T1000 (cell line): ENCODE measurements around the gene HOXB3.

Experiments
- DNase-seq: peaks from one replicate; lab custom pipeline; 2025; ENCODE audit warnings: mixed read lengths; lab: John Stamatoyannopoulos, UW

HOXB3 gene

DNA sequence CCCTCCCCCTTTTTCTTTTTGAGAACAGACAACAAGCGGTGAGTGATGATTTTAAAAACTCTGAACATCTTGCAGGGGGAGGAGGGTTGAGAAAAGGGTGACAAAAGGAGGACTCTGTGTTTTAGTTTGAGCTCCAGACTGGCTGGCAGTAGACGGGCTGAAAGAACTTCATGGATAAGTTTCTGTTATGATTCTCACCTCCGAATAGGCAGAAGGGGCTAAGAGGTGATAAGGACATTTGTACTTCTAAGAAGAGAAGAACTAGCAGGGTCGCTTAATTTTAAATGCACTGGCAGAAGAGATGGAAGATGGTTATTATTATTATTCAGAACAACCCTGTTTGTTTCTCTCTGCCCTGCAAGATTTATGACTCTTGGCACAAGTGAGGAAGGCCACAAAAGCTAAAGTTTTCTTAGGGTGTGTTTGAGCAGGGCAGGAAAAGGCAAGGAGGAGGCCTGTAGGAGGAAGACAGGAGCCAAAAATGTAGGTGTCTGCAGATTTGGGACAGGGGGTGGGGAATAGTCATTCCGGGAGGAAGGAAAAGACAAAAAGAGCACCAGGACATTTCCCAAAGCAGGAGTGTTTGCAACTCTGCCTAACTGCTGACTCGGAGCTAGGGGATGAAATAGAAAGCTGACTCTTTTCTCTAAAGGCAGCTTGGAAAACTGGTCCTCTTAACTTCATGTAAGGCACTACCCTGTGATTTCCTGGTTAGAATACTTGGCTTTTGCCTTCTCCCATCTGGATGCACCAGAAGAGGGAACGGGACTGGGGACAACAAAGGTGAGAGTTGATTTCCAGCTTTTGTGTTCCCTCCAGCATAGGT is 33.3 kb downstream of the HOXB3 start:
- no peak for DNase-seq

DNA sequence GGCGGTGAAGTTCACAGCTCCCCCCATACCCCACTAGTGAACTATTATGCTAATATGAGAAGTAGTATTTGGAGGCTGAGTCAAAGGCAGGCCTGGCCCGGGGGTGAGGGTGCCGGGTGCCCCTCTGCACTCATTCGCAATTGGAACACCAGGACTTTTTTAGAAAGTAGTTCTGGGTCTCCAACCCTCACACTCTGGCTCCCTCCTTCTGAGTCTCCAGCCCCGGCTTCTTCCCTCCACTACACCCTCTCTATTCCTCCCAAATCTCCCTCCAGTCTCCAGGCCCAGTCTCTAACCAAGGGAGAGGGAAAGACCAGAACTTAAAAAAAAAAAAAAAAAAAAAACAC is 33.8 kb downstream of the HOXB3 start:
- no peak for DNase-seq

DNA sequence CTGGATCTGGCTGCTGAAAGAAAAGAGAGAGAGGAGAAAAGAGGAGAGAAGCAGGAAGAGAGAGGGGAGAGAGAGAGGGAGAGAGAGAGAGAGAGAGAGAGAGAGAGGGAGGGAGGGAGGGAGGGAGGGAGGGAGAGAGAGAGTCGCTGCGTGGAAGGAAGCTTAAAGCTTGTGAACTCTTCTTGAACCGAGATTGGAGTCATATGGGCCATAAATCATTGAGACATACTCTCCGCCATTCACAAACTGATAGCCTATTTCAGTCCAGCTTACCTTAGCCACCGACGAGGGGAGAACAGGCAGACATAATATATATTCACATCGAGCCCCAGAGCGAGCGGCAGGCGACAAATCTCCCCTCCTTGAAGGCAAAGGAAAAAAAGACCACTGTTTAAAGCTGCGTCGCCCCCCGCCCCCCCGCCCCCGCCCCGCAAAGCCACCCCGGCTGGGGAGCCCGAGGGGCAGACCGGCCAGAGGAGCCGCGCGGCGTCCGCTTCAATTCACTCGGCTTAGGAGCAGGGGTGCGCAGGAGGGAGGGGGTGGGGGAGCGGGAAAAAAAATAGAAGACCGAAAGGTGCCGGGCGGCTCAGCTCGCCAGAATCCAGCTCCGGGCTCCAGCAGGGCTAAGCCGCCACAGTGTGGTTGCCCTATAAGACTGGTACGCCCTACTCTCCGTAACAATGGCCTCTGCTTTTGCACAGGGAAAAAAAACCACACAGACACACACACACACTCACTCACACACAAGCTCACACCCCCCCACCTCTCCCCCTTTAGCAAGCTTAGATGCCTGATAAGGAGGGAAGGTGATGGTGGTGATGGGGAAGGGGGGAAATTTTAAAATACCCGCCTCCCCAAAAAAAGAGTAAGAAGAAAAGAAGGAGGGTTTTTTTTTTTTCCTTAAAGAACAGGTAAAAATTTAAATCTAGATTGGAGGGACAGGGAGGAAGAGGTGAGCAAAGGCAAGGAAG is 34.5 kb downstream of the HOXB3 start:
- DNase-seq, result peak; percentile 23

DNA sequence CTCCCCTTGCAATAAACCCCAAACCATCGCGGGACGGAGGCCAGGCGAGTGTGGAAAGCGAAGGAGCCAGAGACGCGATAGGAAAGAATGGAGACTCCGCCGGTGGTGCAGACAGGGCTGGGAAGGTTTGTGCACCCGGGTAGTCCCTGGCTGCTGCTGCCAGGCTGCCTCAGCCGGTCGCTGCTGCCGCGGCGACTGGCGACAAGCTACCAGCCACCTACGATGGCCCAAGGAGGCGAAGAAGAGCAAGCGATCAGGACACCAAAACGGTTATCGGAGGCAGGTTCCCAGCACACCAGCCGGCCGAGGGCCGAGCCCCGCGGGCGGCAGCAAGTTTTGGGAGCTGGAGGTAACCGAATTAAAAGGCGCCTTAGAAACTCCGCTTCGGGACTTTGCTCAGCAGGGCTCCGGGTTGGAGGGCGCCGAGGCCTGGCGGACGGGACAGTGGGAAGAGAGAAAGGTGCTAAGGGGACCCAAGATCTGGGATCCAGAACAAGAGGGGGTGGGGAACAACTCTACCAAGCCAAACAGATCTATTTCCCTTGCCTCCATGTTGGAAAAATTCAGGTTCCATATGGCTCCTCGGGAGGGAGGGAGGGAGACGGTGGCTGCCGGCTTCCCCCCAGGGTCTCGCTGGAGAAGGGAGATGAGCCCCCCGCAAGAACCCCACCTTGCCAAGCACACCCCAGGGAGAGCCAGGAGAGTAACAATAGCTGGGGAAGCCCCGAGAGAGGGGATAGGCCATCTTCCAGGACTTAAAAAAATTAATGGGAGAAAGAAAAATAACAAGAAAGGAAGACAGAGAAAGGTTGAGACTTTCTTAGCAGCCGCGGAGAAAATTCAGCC is 35.4 kb downstream of the HOXB3 start:
- DNase-seq, result no peak

DNA sequence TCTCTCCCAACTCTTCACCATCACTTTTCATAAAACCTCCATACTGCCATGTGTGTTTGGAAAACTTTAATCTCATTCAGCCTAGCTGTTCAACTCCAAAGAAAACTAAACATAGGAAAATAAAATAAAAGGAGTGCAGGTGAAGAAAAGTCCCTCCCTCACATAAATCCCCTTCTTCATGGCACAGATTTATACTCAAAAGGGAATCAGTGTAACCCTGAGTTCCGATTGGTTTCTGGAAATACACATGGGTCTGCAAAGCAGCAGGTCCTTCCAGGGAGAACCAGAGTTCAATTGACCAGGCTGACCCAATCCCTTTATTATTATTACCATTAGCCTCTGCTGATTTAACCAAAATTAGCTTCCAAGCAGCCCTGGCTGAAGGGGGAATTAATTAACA is 36.2 kb downstream of the HOXB3 start:
- no peak for DNase-seq

DNA sequence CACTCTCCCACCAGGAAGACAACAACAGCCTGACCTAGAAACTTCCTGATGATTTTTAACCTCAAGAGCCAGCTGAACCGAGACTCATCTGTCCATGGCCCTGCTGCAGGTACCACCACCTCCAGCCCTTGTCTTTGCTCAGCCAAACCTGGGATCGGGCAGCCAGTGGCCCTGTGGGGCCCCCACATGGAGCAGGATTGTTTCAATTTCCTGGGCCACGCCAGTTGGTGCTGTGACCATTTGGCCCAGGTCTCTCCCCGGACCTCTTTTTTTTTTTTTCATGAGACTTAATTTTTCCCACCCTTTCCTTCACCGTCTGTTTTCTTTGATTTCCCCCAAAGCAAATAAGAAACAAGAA is 36.9 kb downstream of the HOXB3 start:
- no peak for DNase-seq

DNA sequence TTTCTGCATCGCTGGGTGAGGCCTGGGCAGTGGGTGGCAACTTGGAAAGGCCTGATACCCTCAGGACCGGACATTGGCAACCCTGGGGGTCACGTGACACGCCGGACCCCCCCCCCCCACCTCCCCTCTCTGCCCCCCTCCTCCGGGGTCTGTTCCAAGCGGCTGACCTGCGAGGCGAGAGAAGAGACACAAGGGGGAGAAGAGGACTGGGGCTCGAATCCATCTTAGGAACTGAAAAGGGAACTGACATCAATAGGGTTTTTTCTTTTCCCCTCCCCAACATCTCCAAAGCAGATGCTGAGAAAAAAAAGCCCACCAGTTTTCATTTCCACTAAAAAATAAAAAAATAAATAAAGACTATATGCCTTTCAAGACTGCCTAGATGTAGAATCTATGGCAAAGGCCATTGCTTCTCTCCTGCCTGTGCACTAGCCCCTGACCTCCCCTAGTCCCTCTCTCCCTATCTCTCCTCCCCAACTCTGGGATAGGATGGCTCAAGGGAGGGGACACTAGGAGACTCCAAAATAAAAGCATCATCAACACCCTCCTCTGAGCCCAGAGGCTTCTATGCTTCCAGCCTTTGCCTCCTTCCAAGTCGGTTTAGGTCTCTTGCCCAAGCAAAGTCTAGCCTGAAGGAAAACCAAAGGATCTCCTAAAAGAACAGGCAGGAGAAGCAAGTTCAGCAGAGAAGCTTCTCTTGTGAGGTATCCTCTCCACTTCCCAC is 37.4 kb downstream of the HOXB3 start:
- DNase-seq, result no peak

DNA sequence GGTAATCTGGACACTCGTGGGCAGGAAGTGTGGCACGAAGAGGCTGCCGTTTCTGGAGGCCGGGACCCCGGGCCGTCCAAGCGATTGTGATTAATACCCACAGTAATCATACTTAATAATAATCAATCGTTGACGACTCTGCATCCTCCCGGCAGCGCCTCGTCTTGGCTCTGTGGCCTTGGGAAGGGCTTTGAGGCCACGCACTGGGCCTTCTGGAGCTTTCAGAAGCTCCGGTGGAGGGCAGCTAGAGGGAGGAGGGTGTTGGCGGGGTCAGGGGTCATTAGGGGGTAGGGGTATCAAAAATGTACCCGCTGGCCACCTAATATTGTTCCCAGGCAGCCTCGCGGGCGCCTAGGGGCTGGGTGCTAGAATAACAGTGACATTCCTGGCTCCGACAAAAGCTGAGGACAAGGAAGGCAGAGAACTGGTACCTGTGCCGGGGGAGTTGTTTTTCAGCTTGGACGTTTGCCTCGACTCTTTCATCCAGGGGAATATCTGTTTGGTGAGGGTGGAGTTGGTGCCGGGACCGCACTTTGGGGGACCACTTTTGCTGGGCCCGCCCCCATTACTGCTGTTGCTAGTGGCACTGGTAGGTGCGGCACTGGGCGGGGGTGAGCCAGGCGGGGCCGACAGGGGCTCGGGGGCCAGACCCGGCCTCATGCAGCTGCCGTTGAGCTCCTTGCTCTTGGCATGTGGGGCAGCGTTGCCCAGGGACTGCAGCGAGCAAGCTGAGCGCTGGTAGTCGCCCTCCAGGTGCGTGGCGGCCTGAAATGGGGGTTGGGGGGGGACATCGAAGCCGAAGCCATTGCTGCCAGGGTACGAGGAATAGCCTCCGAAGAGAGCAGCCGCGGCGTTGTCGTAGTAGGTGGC is 38.2 kb downstream of the HOXB3 start:
- DNase-seq, result no peak

DNA sequence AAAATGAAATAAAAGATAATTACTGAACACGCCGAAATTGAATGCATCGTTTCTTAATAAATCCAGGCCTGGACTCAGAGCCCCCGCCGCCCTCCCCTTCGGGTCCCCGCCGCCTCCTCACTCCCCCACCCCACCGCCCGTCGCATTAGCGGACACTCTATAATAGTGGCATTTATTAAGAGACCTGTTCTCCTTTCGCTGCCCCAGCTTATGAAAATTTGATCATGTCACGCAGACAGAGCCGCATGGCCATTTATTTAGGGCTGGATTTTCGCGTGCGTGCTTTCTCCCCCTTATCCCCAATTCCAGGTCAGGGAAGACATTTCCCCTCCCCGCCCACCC is 38.9 kb downstream of the HOXB3 start:
- no peak for DNase-seq

DNA sequence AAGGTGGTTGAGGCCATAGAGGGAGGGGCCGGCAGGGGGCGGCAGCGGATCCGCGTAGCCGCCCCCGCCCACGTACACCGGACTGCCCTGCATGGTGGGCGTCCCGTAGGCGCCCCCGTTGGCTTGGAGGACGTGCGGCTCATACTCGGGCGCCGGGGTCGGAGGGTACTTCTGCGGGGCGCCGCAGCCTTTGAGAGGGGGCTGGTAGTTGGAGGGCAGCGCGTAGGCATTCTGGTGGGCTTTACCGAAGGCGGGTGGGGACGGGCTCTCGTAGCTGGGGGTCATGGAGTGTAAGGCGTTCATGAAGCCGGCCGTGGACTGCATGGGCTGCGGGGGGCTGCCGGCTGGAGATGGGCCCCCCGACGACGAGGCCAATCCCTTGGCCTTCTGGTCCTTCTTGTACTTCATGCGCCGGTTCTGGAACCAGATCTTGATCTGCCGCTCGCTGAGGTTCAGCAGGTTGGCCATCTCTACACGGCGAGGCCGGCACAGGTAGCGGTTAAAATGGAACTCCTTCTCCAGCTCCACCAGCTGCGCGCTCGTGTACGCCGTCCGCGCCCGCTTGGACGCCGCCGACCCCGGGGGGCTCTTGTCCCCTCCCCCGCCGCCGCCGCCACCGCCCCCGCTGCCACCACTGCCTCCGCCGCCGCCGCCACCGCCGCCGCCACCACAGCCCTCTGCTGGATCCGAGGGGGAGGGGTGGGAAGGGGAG is 39.4 kb downstream of the HOXB3 start:
- DNase-seq, result no peak

DNA sequence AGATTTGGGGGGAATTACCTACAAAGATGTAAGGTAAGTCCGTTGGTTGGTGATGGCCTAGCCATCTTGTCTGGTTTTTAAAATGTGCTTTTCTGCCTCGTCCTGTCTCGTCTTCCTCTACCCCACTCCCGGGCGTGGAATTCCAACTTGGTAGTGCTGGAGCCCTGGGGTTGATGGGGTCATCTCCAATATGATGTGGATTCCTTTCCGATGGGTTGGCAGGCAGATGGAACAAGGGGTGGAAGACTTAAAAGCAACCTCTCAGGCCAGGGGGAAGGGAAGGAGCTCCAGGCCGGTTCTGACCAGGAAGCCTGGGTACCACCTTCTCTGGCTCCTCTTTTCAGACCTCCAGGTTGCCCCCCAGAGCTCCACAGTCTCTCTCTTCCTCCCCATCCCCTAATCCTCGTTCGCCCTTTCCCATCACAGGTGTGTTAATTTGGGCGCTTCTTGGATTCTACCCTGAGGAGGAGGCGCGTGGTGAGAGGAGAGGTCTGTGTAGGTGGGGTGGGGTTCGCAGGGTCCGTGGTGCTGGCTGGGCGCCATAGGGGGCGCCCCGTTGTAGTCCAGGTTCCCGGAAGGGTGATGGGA is 40.0 kb downstream of the HOXB3 start:
- no peak for DNase-seq

DNA sequence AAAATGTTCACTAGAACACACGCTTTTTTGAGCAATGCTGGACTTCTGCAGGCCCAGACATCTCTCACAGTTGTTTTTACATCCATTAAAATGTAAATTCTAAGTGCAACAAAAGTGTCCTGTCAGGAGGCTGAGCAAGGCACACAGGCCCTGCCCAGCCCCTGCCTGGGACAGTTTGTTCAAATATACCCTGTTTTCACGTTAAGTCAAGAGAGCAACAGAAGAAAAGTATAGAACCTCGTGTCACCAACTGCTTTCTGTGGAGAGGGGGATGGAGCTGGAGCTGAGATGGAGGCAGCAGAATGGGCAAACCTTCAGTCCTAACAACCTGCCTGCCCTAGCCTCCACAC is 40.8 kb downstream of the HOXB3 start:
- no peak for DNase-seq

DNA sequence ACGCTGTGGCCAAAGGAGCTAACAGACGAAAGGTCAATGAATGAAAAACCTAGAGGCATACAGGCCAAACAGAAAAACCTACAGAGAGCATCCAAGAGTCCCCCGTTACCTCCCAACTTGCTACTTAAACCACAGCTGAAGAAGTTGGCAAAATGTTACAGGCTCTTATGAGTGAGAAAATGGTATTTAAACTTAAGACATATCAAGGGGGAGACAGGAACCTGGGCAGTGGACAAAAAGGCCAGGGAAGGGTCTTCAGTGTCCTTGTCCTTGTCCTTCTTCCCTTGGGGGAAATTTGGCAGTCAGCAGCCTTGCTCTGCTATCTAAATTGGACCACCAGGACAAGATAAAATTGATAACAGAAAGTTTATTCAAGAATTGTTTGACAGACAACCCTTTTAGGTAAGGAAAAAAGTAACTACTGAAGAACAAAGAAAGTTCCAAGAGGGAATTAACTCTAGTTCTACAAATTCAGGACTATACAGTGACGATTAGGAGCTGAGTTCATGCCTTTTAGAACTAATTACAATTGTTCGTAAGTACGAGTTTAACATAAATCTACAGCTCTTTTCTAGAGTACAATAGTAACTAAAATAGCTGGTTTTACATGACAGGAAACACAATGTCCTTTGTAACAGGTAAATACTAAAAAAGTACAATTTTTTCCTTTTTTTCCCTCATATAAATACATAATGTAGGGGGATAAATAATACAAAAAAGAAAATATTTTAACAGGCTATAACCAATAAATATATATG is 41.3 kb downstream of the HOXB3 start:
- no peak for DNase-seq

DNA sequence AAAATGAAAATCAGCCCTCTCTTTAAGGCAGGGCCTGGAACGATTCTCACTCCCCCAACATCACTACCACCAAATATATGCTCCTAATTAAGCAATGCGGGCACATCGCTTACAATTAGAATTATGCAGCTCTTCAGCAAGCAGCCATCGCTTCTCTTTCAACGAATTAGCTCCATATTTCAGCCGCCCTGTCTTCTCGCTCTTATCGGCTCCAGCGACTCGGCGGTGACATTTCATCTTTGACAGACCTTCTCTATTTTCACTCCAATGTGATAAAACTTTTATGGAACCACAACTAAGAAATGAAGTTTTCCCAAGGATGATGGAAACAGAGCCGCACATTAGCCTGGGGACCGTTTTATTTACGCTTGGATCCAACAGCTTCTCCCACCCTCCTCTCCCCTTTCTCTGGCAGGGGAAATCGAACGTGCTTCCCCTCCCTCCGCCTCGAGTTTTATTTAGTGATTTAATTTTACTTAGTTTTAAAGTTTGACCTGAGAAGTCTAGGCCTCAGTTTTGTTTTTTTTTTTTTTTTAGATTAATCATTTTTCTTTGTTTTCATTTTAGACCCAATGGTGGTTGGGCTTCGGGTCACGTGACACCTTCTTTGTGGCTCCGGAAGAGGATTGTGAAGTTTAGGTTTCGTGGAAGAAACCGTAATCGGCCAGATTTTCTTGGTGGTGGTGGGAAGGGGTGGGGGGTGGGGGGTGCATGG is 42.1 kb downstream of the HOXB3 start:
- no peak for DNase-seq

DNA sequence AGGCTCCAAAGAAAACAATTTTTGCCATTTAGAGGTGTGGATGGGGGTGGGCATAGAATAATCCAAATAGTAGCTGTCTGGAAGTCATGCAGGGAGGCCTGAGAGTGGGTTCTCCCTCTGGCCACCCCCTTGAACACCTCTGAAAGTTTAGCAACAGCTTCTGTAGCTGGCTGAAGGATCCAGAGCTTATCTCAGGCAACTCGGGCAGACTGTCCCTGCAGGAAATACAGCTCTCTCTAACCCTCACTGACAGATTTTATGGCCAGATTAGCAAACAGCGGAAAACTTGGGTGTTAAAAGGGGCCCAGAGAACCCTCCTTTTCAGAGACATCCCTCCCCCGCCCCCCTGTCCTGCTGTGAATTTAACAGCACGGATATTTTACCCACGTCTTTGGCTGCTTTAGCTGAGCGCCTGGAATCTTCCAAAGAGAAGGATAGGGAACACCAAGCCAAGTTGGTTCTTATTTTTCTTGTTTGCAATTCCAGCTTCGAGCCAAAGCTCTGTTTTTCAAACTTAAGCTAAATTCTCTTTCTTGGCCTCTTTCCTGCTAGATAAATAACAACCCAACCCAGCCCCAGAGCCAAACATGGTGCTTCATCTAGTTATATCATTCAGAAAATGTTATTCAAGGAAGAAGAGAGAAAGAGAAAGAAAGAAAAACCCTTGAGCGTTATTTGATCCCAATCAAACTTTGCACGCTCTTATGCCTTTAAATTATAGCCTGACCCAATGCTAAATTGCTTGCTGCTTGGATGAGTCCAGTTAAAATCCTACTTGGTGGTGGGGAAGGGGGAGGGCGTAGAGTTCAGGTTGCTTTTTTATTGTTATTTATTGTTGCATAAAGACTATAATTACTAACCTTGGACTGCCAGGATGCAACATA is 42.9 kb downstream of the HOXB3 start:
- no peak for DNase-seq

DNA sequence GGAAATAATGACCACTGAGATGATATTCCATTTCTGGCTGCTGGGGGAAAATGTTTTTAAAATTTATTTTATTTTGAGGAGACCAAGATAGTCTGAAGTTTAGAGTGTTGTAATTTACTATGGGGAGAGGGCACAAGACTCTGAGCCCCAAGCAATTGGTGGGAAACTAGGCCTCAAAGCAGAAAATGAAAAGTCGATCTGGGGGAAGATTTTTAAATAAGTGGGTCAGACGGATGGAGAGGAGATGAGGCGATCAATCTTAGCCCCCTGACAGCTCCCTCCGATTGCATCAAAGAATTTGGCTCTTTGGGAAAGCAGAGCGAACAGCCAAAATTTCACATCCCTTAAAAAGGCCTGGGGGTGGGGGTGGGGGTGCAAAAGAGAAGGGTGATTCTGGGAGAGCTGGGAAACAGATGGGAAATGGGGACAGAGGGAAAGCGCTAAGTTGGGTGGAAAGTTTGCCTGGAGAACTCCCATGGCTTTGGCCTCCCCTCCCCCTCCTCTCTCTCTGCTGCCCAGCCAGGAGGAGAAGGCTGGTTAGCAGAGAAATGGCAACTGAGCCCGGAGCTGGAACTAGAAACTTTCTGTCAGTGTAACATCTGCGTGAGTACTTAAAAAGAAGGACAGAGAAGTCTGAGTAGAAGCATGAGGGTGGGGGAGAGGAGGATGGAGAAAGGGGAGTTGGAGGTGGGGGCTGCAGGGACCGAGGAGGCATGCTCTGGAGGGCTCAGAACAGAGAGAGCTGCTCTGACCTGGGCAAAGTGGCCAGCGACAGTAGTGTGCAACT is 43.7 kb downstream of the HOXB3 start:
- no peak for DNase-seq

DNA sequence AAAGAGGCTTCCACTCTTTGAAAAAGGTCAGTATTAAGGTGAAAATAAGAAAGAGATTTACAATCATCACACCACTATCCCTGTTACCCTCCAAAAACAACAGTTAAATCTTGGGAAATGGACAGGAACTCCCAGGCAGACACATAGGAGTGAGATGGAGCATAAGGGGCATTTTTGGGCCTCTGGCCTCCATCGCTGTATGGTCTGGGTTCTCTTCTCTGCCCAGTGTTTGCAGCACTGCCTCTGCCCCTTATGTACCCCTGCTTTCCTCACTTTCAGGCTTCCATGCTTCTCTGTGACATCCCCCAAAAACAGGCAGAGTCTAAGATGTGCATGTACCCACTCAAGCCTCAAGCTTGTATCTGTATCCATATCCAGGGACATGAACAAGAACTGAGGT is 44.5 kb downstream of the HOXB3 start:
- no peak for DNase-seq
